GM12865 (cell line): ENCODE results near the gene AURKA.

ENCODE experiments used
- DNase-seq: peaks from one replicate; pipeline ENCODE4 v3.0.0; 2010; ENCODE audit warnings: low read depth
- H3K4me3 ChIP-seq: 2 replicates; pipeline ENCODE4 v1.5.1; 2011; ENCODE audit warnings: mild to moderate bottlenecking, low read depth, low read length, control low read depth
- CTCF ChIP-seq: IDR thresholded peaks from 2 replicates; pipeline ENCODE4 v1.5.1; 2011; ENCODE audit warnings: low read length, control low read depth, low read depth, inconsistent platforms; ENCODE audit not compliant: insufficient read depth; ENCODE audit errors: missing control alignments

AURKA gene

GRCh38 chr20:56383334-56383733 is 8.7 kb downstream of the AURKA start:
- no peak overlapping the region for H3K4me3 ChIP-seq
- TF ChIP-seq CTCF = no peak
- no peak for DNase-seq

- TF ChIP-seq CTCF = no peak
- DNase-seq = no peak
- no peak overlapping the region for H3K4me3 ChIP-seq
These were observed 9.3 kb downstream of the AURKA start for GRCh38 chr20:56382696-56383095.

GRCh38 chr20:56381501-56381900 is 10.5 kb downstream of the AURKA start:
- TF ChIP-seq CTCF = no peak
- DNase-seq = no peak
- no peak overlapping the region for H3K4me3 ChIP-seq

GRCh38 chr20:56380375-56380774 is 11.6 kb downstream of the AURKA start:
- no peak for TF ChIP-seq CTCF
- no peak for DNase-seq
- H3K4me3 ChIP-seq = no peak overlapping the region

GRCh38 chr20:56378386-56378785 is 13.6 kb downstream of the AURKA start:
- H3K4me3 ChIP-seq = no peak overlapping the region
- DNase-seq = no peak
- TF ChIP-seq CTCF = no peak

GRCh38 chr20:56376331-56376730 is 15.7 kb downstream of the AURKA start:
- no peak for DNase-seq
- H3K4me3 ChIP-seq = no peak overlapping the region

More at GRCh38 chr20:56376331-56376730, 15.7 kb downstream of the AURKA start:
- TF ChIP-seq CTCF = no peak
